GM23338 (cell line): Measurements from ENCODE around the gene BATF2. TPM values are rescaled to one million over a fixed set of nuclear protein-coding genes. Genes with fewer than 3 reads are reported as not detected.

ENCODE experiments used
- ATAC-seq: fragments of 200-7000 bp; cut with Tn5 transposase; 3 replicates; pipeline ENCODE4 v1.9.1; 2020
- DNase-seq: peaks from one replicate; pipeline ENCODE4 v3.0.0-alpha.2; 2015; ENCODE audit warnings: low spot score
- H2AFZ ChIP-seq: fragments of 200-600 bp; sonication (generic); 2 replicates; pipeline ENCODE4 v1.8.0; 2016; ENCODE audit warnings: antibody characterized with exemption, mild to moderate bottlenecking, moderate library complexity
- H3F3A ChIP-seq: fragments of 200-600 bp; sonication (generic); replicated peaks from 2 replicates; pipeline ENCODE4 v1.8.0; 2017; ENCODE audit warnings: antibody characterized with exemption, mixed run types, low read depth
- H3K27ac ChIP-seq: fragments of 200-600 bp; sonication (generic); 2 replicates; pipeline ENCODE4 v1.6.1; 2016; ENCODE audit warnings: low read depth
- H3K27me3 ChIP-seq: fragments of 200-600 bp; sonication (generic); 2 replicates; pipeline ENCODE4 v1.8.0; 2016; ENCODE audit warnings: mild to moderate bottlenecking, mixed run types, moderate library complexity; ENCODE audit not compliant: insufficient read depth
- H3K36me3 ChIP-seq: fragments of 200-600 bp; sonication (generic); 2 replicates; pipeline ENCODE4 v1.8.0; 2016; ENCODE audit warnings: mild to moderate bottlenecking; ENCODE audit not compliant: insufficient read depth
- H3K4me1 ChIP-seq: fragments of 200-600 bp; sonication (generic); 2 replicates; pipeline ENCODE4 v1.8.0; 2016; ENCODE audit warnings: mild to moderate bottlenecking, moderate library complexity; ENCODE audit not compliant: insufficient read depth
- H3K4me2 ChIP-seq: fragments of 200-600 bp; sonication (generic); 2 replicates; pipeline ENCODE4 v1.7.1; 2017; ENCODE audit warnings: mixed run types
- H3K4me3 ChIP-seq: fragments of 200-600 bp; sonication (generic); 2 replicates; pipeline ENCODE4 v1.6.1; 2016; ENCODE audit warnings: mixed run types
- H3K79me2 ChIP-seq: fragments of 200-600 bp; sonication (generic); replicated peaks from 2 replicates; pipeline ENCODE4 v1.8.0; 2017; ENCODE audit warnings: mild to moderate bottlenecking; ENCODE audit not compliant: insufficient read depth
- H3K9me2 ChIP-seq: fragments of 200-600 bp; sonication (generic); 2 replicates; pipeline ENCODE4 v1.8.0; 2017; ENCODE audit not compliant: insufficient read depth
- H4K20me1 ChIP-seq: fragments of 200-600 bp; sonication (generic); replicated peaks from 2 replicates; pipeline ENCODE4 v1.8.0; 2017; ENCODE audit warnings: mild to moderate bottlenecking; ENCODE audit not compliant: insufficient read depth
- H3K27ac Mint-ChIP-seq: 2 replicates; pipeline ENCODE4 v1.8.0; 2020; ENCODE audit warnings: inconsistent platforms, mild to moderate bottlenecking, moderate library complexity, mixed read lengths
- H3K27me3 Mint-ChIP-seq: 3 replicates; pipeline ENCODE4 v1.8.0; 2022; ENCODE audit warnings: low read depth, mild to moderate bottlenecking, moderate library complexity, mixed read lengths, inconsistent platforms; ENCODE audit not compliant: insufficient read depth, poor library complexity
- H3K36me3 Mint-ChIP-seq: 3 replicates; pipeline ENCODE4 v1.8.0; 2021; ENCODE audit warnings: low read depth, mild to moderate bottlenecking, inconsistent platforms, moderate library complexity, mixed read lengths
- H3K4me1 Mint-ChIP-seq: 3 replicates; pipeline ENCODE4 v1.8.0; 2020; ENCODE audit warnings: mild to moderate bottlenecking, inconsistent platforms, mixed read lengths
- H3K4me3 Mint-ChIP-seq: 3 replicates; pipeline ENCODE4 v1.8.0; 2021; ENCODE audit warnings: moderate library complexity, mild to moderate bottlenecking, inconsistent platforms, mixed read lengths
- H3K9me3 Mint-ChIP-seq: 3 replicates; pipeline ENCODE4 v1.8.0; 2020; ENCODE audit warnings: moderate library complexity, mild to moderate bottlenecking, inconsistent platforms, mixed read lengths
- CREB1 ChIP-seq: fragments of 250-450 bp; sonication (Bioruptor Pico); IDR thresholded peaks from 2 replicates; pipeline ENCODE4 v1.5.0; 2020; ENCODE audit warnings: low read depth, mild to moderate bottlenecking, moderate library complexity
- EZH2 ChIP-seq: fragments of 200-600 bp; sonication (generic); IDR thresholded peaks from one replicate; pipeline ENCODE4 v1.8.0; 2017; ENCODE audit warnings: antibody characterized with exemption, mild to moderate bottlenecking, low read depth; ENCODE audit not compliant: unreplicated experiment
- EZH2phosphoT487 ChIP-seq: fragments of 200-600 bp; sonication (generic); IDR thresholded peaks from one replicate; pipeline ENCODE4 v1.8.1; 2018; ENCODE audit warnings: antibody characterized with exemption; ENCODE audit not compliant: unreplicated experiment
- JUNB ChIP-seq: IDR thresholded peaks from one replicate; pipeline ENCODE4 v1.6.1; 2016; ENCODE audit warnings: antibody characterized with exemption; ENCODE audit not compliant: unreplicated experiment
- NANOG ChIP-seq: IDR thresholded peaks from 2 replicates; pipeline ENCODE4 v1.6.1; 2016; ENCODE audit warnings: antibody characterized with exemption, borderline replicate concordance
- POLR2AphosphoS5 ChIP-seq: IDR thresholded peaks from 2 replicates; pipeline ENCODE4 v1.6.1; 2016; ENCODE audit warnings: antibody characterized with exemption, low read depth
- REST ChIP-seq: IDR thresholded peaks from one replicate; pipeline ENCODE4 v1.6.1; 2018; ENCODE audit warnings: antibody characterized with exemption; ENCODE audit not compliant: unreplicated experiment
- STAT1 ChIP-seq: IDR thresholded peaks from one replicate; pipeline ENCODE4 v1.6.1; 2016; ENCODE audit warnings: antibody characterized with exemption; ENCODE audit not compliant: unreplicated experiment
- ZNF114 ChIP-seq: fragments of 250-450 bp; sonication (Bioruptor Pico); IDR thresholded peaks from 2 replicates; pipeline ENCODE4 v1.5.0; 2020; ENCODE audit warnings: mild to moderate bottlenecking, moderate library complexity
- ZNF331 ChIP-seq: fragments of 250-450 bp; sonication (Bioruptor Pico); IDR thresholded peaks from 2 replicates; pipeline ENCODE4 v1.5.0; 2020; ENCODE audit warnings: low read depth, mild to moderate bottlenecking, moderate library complexity
- ZNF462 ChIP-seq: fragments of 250-450 bp; sonication (Bioruptor Pico); IDR thresholded peaks from 2 replicates; pipeline ENCODE4 v1.5.0; 2020; ENCODE audit warnings: mild to moderate bottlenecking, moderate library complexity
- polyA plus RNA-seq: library from polyadenylated mRNA; unstranded; fragments of >200 nt; fragmentation: Nextera tagmentation; extraction: Ambion mirVana; gene quantifications from 2 replicates; pipeline ENCODE4 v1.2.1, GENCODE V29; 2016
- total RNA-seq: library from RNA; depleted of rRNA; stranded (reverse); fragments of >200 nt; shearing (Covaris generic); gene quantifications from 2 replicates; pipeline ENCODE4 v1.2.3, GENCODE V29; 2014
- TF ChIP-seq, protein P1 (sequence below): IDR thresholded peaks from 2 replicates; pipeline ENCODE4 v1.6.1; 2016; ENCODE audit warnings: antibody characterized with exemption
- TF ChIP-seq, protein P2 (sequence below), 2 experiments: fragments of 200-600 bp in 1 of 2; sonication (generic) in 1 of 2; conservative IDR thresholded peaks; 2 replicates each; pipeline versions ENCODE4 v1.5.1 to v1.6.1; 2016 to 2017; ENCODE audit warnings: antibody characterized with exemption in 2 of 2, low read depth in 2 of 2, mild to moderate bottlenecking in 2 of 2, moderate library complexity in 1 of 2

The BATF2 gene
- total and polyA plus RNA-seq, 2 experiments from 2014 or later = 0.53 to 1.6 TPM

DNA sequence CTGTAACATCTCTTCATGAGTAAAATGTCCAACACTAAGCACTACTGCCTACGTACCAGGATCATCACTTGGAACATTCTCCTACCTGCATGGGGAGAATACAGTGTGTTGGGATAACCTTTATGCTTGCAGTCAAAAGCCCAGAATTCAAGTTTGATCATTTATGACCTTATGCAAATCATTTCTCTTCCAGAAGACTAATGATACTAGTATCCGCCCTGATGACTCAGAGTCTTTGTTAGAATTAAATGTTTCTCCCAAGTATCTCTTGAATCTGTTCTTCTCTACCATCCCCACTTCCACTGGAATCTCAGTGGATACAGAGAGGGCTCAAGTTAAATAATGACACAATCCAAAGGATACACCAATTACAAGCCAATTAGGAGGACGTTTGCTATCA is 37.3 kb downstream of the BATF2 start:
- no peaks in the 10 kb centered on the region for H3K79me2 ChIP-seq
- H3K4me1 ChIP-seq = no peaks in the 10 kb centered on the region
- no peaks in the 10 kb centered on the region for H3K9me2 ChIP-seq
- H3K4me3 ChIP-seq = no peak overlapping the region
- no peaks in the 10 kb centered on the region for H3F3A ChIP-seq
- H3K4me1 Mint-ChIP-seq = no peaks in the 10 kb centered on the region
- H3K4me2 ChIP-seq = no peak overlapping the region
- no peak for ATAC-seq
- H3K36me3 ChIP-seq = no peaks in the 10 kb centered on the region
- no peak overlapping the region for H3K27ac Mint-ChIP-seq
- H3K27me3 Mint-ChIP-seq = peaks cover 5% of the 10 kb centered on the region
- H2AFZ ChIP-seq = no peak overlapping the region
- TF ChIP-seq ZNF114 (CRISPR knock-in tag) (no peak), NANOG (no peak), ZNF331 (CRISPR knock-in tag) (no peak), POLR2AphosphoS5 (no peak), STAT1 (no peak), EZH2phosphoT487 (no peak), ZNF462 (CRISPR knock-in tag) (no peak), CREB1 (no peak), REST (no peak), JUNB (no peak), EZH2 (no peak)
- TF ChIP-seq, protein P1, sequence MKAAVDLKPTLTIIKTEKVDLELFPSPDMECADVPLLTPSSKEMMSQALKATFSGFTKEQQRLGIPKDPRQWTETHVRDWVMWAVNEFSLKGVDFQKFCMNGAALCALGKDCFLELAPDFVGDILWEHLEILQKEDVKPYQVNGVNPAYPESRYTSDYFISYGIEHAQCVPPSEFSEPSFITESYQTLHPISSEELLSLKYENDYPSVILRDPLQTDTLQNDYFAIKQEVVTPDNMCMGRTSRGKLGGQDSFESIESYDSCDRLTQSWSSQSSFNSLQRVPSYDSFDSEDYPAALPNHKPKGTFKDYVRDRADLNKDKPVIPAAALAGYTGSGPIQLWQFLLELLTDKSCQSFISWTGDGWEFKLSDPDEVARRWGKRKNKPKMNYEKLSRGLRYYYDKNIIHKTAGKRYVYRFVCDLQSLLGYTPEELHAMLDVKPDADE = no peak
- TF ChIP-seq, protein P2, sequence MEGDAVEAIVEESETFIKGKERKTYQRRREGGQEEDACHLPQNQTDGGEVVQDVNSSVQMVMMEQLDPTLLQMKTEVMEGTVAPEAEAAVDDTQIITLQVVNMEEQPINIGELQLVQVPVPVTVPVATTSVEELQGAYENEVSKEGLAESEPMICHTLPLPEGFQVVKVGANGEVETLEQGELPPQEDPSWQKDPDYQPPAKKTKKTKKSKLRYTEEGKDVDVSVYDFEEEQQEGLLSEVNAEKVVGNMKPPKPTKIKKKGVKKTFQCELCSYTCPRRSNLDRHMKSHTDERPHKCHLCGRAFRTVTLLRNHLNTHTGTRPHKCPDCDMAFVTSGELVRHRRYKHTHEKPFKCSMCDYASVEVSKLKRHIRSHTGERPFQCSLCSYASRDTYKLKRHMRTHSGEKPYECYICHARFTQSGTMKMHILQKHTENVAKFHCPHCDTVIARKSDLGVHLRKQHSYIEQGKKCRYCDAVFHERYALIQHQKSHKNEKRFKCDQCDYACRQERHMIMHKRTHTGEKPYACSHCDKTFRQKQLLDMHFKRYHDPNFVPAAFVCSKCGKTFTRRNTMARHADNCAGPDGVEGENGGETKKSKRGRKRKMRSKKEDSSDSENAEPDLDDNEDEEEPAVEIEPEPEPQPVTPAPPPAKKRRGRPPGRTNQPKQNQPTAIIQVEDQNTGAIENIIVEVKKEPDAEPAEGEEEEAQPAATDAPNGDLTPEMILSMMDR (conservative IDR thresholded peaks at IDR 0.05; ENCODE audit: low read depth in 2 of 2) = no peak
- no peaks in the 10 kb centered on the region for H4K20me1 ChIP-seq
- no peak for DNase-seq
- H3K4me3 Mint-ChIP-seq = no peak overlapping the region
- no peaks in the 10 kb centered on the region for H3K36me3 Mint-ChIP-seq
- H3K27ac ChIP-seq = no peak overlapping the region
- H3K27me3 ChIP-seq = peaks cover 3% of the 10 kb centered on the region; the same call in 1 of the 2 replicates
- H3K9me3 Mint-ChIP-seq = no peaks in the 10 kb centered on the region
